ENCODE measurements around the gene MIER3.

Gene MIER3

DNA sequence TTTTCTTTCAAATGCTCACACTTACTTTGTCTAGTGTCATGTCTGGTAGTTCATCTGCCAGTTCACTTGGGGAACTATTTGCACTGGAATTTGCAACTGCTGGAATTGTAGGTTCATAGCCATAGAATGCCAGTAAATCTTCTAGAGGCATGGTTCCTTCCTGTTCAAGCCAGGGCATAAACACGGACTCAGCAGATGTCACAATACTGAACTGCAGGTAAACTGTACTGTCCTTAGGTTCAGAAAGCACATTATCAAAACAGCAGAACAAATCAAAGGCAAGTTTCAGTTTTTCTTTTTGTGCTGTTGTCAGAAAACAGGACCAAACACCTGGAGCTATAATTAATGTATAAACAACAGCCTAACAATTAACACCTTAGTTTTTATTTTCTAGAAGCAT is 13.1 kb downstream of the MIER3 start:
- TF ChIP-seq GATA2 (IDR thresholded peaks at IDR 0.05; ENCODE audit: low read depth, low read length) (no peak), GATA3 (IDR thresholded peaks at IDR 0.05; ENCODE audit: low read depth, low read length) (no peak)

- TF ChIP-seq GATA3 (IDR thresholded peaks at IDR 0.05; ENCODE audit: low read depth, low read length) (no peak), GATA2 (IDR thresholded peaks at IDR 0.05; ENCODE audit: low read depth, low read length) (no peak)
Observed at GRCh38 chr5:56934325-56934724, 17.6 kb downstream of the MIER3 start.

DNA sequence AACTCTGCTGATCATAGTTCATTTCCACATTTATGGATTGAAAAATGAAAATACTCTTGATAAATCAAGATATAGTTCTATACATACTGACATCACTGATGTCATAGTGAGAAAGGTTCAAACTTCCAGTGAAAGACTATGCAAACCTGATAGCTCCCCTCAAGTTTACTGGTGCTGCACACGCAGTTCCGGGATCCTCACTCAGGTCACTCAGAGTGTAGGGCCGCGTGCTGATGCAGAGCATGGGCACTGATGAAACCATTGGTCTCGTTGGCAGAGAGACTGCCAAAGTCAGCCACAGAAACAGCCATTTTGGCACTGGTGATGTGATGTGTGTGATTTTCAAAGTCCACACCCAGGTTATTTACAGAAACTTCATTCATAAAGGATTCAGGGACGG is 29.0 kb downstream of the MIER3 start:
- no peak for TF ChIP-seq GATA3 (IDR thresholded peaks at IDR 0.05; ENCODE audit: low read depth, low read length)
- TF ChIP-seq GATA2 (IDR thresholded peaks at IDR 0.05; ENCODE audit: low read depth, low read length), result no peak

DNA sequence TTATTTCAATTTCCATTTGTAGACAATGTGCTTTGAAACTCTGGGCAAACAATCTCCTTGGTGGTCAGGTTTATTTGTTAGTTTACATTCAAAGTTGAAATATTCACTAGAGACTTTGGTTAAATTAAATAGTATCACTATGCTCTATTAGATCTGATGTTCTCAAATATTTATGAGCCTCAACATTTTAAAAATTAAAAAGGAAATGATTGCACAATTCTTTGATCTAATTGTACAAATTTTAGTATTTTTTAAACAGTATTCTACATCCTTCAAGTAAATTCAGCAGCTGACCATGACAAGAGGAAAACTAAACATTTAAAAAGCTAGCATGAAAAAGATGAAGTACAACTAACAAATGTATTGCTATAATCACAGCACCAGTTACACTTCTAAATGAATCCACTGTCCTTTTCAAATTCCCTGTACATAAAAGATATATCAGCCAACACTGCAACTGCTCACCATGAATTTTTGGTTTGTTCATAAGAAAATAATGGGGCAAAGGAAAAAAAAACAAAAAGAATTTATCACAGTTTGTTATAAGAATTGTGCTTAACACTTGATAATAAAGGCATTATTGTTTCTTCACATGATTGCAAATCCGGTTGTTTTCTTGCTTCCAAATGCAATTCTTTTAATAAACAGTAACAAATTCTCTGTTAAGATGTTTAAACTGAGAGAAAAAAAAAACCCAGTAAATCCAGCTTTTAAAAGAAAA is 31.8 kb downstream of the MIER3 start:
- TF ChIP-seq GATA2 (IDR thresholded peaks at IDR 0.05; ENCODE audit: low read depth, low read length) (no peak), GATA3 (IDR thresholded peaks at IDR 0.05; ENCODE audit: low read depth, low read length) (no peak)

DNA sequence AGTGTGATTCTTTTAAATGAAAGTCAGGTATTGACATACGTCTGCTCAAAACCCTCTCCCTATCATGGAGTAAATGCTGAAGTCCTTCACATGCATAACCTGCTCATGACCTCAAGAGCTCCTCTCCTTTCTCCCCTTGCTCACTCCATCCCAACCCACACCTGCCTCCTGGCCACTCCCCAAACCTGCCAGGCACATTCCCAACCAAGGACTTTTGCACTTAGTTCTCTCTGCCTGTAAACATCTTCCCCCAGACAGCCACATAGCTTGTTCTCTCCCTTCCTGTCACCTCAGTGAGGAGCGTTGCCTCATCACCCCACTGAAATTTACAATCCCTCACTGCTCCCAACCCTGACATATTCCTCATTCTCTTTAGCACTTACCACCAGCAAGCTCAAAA is 33.9 kb downstream of the MIER3 start:
- no peak for TF ChIP-seq GATA3 (IDR thresholded peaks at IDR 0.05; ENCODE audit: low read depth, low read length)
- no peak for TF ChIP-seq GATA2 (IDR thresholded peaks at IDR 0.05; ENCODE audit: low read depth, low read length)

DNA sequence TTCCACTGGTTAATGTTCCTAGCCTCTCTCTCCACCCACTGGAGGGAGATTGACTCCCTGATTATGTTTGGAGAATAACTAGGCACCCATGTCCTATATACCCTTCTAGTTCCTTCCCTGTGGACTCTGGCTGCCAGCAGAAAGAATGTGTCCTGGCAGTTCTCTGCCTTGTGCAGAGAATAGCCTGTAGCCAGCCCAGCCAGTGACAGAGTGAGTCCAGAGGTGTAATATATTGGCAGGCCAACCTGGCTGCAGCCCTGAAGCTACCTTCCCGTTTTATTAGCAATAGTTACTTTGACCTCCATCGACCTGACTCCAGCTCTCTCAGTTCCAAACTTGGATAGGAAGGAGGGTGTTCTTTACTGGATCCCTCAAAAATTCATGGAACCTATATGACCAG is 34.4 kb downstream of the MIER3 start:
- no peak for TF ChIP-seq GATA3 (IDR thresholded peaks at IDR 0.05; ENCODE audit: low read depth, low read length)
- TF ChIP-seq GATA2 (IDR thresholded peaks at IDR 0.05; ENCODE audit: low read depth, low read length), result no peak

GRCh38 chr5:56914678-56915077 is 37.2 kb downstream of the MIER3 start:
- TF ChIP-seq GATA3 (IDR thresholded peaks at IDR 0.05; ENCODE audit: low read depth, low read length) (peak; percentile 27; the same call in 1 of the 2 replicates), GATA2 (IDR thresholded peaks at IDR 0.05; ENCODE audit: low read depth, low read length) (0 out of 2 replicates have a peak, but pooled peaks have one; percentile 18)

GRCh38 chr5:56913766-56914165 is 38.2 kb downstream of the MIER3 start:
- TF ChIP-seq GATA2 (IDR thresholded peaks at IDR 0.05; ENCODE audit: low read depth, low read length) (no peak), GATA3 (IDR thresholded peaks at IDR 0.05; ENCODE audit: low read depth, low read length) (no peak)

DNA sequence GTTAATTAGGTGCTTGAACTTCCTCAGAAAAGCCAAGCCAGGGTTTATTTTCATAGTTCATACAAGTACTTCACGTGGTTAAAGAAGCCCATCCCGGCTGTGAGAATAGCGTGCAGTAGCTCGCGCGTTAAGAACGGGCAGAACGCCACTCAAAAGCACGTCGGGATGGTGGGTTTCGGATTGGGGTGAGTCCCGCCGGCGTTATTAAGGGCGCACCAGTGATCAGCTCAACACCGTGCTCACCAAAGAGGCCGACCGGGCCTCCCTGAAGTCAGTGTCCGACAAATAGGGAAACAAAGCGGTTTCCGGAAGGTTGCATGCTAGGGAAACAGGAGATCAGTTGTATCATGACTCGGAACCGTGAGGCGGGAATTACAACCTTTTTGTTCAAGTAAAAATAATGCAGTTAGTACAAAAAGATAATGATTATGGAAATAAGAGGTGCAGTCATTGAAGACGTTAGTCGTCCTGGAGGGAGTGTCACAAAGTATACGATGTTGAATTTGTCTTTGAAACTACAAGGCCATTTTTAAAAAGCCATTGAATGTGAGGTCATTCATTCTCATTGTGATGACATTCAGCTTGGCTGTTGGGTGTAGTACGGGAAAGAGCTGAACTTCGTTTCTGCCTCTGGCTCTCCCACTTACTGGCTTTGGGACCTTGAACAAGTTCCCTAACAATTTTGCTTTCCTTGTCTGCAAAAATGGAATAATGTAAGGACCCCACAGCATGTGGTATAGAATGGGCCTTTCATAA is 41.5 kb downstream of the MIER3 start:
- TF ChIP-seq GATA2 (IDR thresholded peaks at IDR 0.05; ENCODE audit: low read depth, low read length) (no peak), GATA3 (IDR thresholded peaks at IDR 0.05; ENCODE audit: low read depth, low read length) (no peak)

- TF ChIP-seq GATA2 (IDR thresholded peaks at IDR 0.05; ENCODE audit: low read depth, low read length) (no peak), GATA3 (IDR thresholded peaks at IDR 0.05; ENCODE audit: low read depth, low read length) (no peak)
Observed at GRCh38 chr5:56909294-56910209, 42.4 kb downstream of the MIER3 start, which contains the start of gene SETD9. Gene SETD9 (plus strand): TSS chr5:56909596. CDS start chr5:56909646, 50 bp downstream.

DNA sequence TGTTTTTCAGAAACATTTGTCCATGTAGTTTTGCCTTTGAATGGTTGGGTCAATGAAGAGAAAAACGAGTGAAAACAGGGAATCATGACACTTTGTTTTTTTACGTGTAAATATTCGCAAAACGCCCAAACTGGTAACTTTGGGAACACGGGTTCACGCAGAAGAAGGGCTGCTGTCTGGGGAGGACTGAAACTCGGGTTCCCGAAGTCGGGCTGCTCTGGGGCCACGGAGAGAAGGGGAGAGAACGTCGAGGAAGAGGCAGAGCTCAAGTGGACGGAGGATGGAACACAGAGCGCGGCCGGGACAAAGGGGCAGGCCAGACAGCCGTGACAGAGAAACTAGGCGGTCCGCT is 43.0 kb downstream of the MIER3 start:
- TF ChIP-seq GATA2 (IDR thresholded peaks at IDR 0.05; ENCODE audit: low read depth, low read length) (no peak), GATA3 (IDR thresholded peaks at IDR 0.05; ENCODE audit: low read depth, low read length) (no peak)

- TF ChIP-seq GATA3 (IDR thresholded peaks at IDR 0.05; ENCODE audit: low read depth, low read length) (no peak), GATA2 (IDR thresholded peaks at IDR 0.05; ENCODE audit: low read depth, low read length) (no peak)
Observed at GRCh38 chr5:56900858-56901578, 50.9 kb downstream of the MIER3 start.

- TF ChIP-seq GATA2 (IDR thresholded peaks at IDR 0.05; ENCODE audit: low read depth, low read length) (no peak), GATA3 (IDR thresholded peaks at IDR 0.05; ENCODE audit: low read depth, low read length) (no peak)
Observed at GRCh38 chr5:56900395-56900794, 51.5 kb downstream of the MIER3 start.
